Measurements from ENCODE around the gene RHEX.

DNA sequence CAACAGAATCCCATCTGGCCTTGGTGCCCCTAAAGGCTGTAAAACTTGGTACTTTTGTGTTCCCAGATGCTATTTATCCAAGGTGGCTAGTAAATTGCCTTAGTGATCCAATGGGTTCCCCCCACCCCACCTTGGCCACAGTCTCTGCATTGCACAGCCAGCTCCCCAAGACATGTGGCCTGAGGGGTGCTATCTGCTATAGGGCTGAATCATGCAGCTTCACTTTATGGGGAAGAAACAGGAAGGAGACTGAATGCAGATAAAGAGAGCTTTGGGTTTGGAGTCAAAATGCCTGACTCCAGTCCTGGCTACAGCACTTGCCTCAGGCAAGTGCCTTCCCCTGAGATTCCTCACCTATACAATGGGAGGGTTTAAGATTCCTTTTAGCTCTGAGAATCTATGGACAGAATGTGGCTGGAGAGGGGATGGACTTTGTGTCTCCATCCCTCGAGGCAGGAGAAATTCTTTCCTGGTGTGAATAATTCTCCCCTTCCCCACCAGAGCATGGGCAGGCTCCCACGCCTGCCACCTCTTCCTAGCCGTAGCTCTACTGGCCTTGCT is 6.5 kb downstream of the RHEX start:
- TF ChIP-seq, protein P1, sequence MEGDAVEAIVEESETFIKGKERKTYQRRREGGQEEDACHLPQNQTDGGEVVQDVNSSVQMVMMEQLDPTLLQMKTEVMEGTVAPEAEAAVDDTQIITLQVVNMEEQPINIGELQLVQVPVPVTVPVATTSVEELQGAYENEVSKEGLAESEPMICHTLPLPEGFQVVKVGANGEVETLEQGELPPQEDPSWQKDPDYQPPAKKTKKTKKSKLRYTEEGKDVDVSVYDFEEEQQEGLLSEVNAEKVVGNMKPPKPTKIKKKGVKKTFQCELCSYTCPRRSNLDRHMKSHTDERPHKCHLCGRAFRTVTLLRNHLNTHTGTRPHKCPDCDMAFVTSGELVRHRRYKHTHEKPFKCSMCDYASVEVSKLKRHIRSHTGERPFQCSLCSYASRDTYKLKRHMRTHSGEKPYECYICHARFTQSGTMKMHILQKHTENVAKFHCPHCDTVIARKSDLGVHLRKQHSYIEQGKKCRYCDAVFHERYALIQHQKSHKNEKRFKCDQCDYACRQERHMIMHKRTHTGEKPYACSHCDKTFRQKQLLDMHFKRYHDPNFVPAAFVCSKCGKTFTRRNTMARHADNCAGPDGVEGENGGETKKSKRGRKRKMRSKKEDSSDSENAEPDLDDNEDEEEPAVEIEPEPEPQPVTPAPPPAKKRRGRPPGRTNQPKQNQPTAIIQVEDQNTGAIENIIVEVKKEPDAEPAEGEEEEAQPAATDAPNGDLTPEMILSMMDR (IDR thresholded peaks at IDR 0.05) = no peak
- TF ChIP-seq POLR2A (IDR thresholded peaks at IDR 0.05) = no peak

Data from lower leg skin (tissue), 3 donors.